Endothelial cell of umbilical vein (primary cell): ENCODE data around the gene HOXD3. TPM values are rescaled to one million over a fixed set of nuclear protein-coding genes. Genes with fewer than 3 reads are reported as not detected.

Experiments used
- BruUV-seq: library from RNA; stranded (reverse); fragments of 400-500 nt; replicated peaks from 2 replicates; lab custom pipeline; 2021; lab: Mats Ljungman, UMichigan
- CTCF ChIA-PET: fragments of 300-600, 350-600 bp; sonication (Branson Sonifier 250); formaldehyde crosslinking; loops from one replicate; lab custom pipeline; 2021; ENCODE audit warnings: antibody characterized with exemption, inconsistent platforms; lab: Charles Lee
- POLR2A ChIA-PET: fragments of 300-600, 350-600 bp; sonication (Branson Sonifier 250); formaldehyde crosslinking; loops from one replicate; lab custom pipeline; 2021; ENCODE audit warnings: antibody characterized with exemption, inconsistent platforms; lab: Charles Lee
- DNase-seq: peaks from one replicate; pipeline ENCODE4 v3.0.0-alpha.2; 2011; ENCODE audit warnings: low read depth, low spot score
- FAIRE-seq: peaks from 2 replicates; lab custom pipeline; 2011; peaks lifted over from hg19 to GRCh38; lab: Jason Lieb, UNC
- H2AFZ ChIP-seq: 2 replicates; pipeline ENCODE4 v1.6.0; 2012; ENCODE audit warnings: low read depth, low read length, control low read depth, inconsistent platforms
- H3K27ac ChIP-seq: 2 replicates; pipeline ENCODE4 v1.5.1; 2011; ENCODE audit warnings: low read depth, mild to moderate bottlenecking, control low read depth, low read length, moderate library complexity; ENCODE audit not compliant: insufficient read depth
- H3K27me3 ChIP-seq, 2 experiments: 2 replicates each; pipeline versions ENCODE4 v1.6.0 to v1.6.1; 2011; ENCODE audit warnings: low read length in 2 of 2, mixed read lengths in 1 of 2; ENCODE audit not compliant: control insufficient read depth in 2 of 2, insufficient read depth in 2 of 2
- H3K36me3 ChIP-seq, 2 experiments: 2 replicates in 1 of 2; 3 replicates in 1 of 2; pipeline ENCODE4 v1.5.1; 2011; ENCODE audit warnings: low read length in 2 of 2, mild to moderate bottlenecking in 1 of 2, moderate library complexity in 1 of 2; ENCODE audit not compliant: control insufficient read depth in 2 of 2, insufficient read depth in 2 of 2; ENCODE audit errors: extremely low read depth in 1 of 2
- H3K4me1 ChIP-seq: 3 replicates; pipeline ENCODE4 v1.5.1; 2011; ENCODE audit warnings: mild to moderate bottlenecking, low read length; ENCODE audit not compliant: control insufficient read depth, insufficient read depth; ENCODE audit errors: extremely low read depth
- H3K4me2 ChIP-seq: 2 replicates; pipeline ENCODE4 v1.6.1; 2011; ENCODE audit warnings: low read length, control low read depth, mixed read lengths; ENCODE audit not compliant: insufficient read depth
- H3K4me3 ChIP-seq, 3 experiments: fragments of 200-600 bp in 1 of 3; sonication (generic), shearing (Covaris generic) in 1 of 3; replicated peaks in 1 of 3; 2 replicates each; pipeline ENCODE4 v1.5.1; 2011 to 2016; ENCODE audit warnings: control low read depth in 3 of 3, low read length in 3 of 3, mild to moderate bottlenecking in 2 of 3, inconsistent platforms in 1 of 3, low read depth in 1 of 3, moderate library complexity in 1 of 3; ENCODE audit not compliant: insufficient read depth in 1 of 3
- H3K79me2 ChIP-seq: 2 replicates; pipeline ENCODE4 v1.6.0; 2012; ENCODE audit warnings: low read length, inconsistent platforms; ENCODE audit not compliant: control insufficient read depth, insufficient read depth
- H3K9ac ChIP-seq: replicated peaks from 2 replicates; pipeline ENCODE3; 2011; ENCODE audit warnings: low read length, control low read depth; ENCODE audit not compliant: insufficient read depth; ENCODE audit errors: extremely low read depth
- H3K9me1 ChIP-seq: replicated peaks from 3 replicates; pipeline ENCODE4 v1.6.0; 2011; ENCODE audit warnings: mild to moderate bottlenecking, low read length; ENCODE audit not compliant: control insufficient read depth, insufficient read depth; ENCODE audit errors: extremely low read depth
- H3K9me3 ChIP-seq: replicated peaks from 2 replicates; pipeline ENCODE4 v1.5.1; 2012; ENCODE audit warnings: low read length, inconsistent platforms; ENCODE audit not compliant: control insufficient read depth, insufficient read depth
- H4K20me1 ChIP-seq: replicated peaks from 2 replicates; pipeline ENCODE3; 2011; ENCODE audit warnings: mild to moderate bottlenecking, low read length; ENCODE audit not compliant: control insufficient read depth, insufficient read depth; ENCODE audit errors: extremely low read depth
- EZH2 ChIP-seq: IDR thresholded peaks from 2 replicates; pipeline ENCODE4 v1.6.1; 2012; ENCODE audit warnings: borderline replicate concordance, low read depth, mild to moderate bottlenecking, moderate library complexity, low read length, inconsistent platforms; ENCODE audit not compliant: severe bottlenecking
- FOS ChIP-seq: IDR thresholded peaks from 2 replicates; pipeline ENCODE4 v1.6.1; 2011; ENCODE audit warnings: mild to moderate bottlenecking, low read length, moderate library complexity, borderline replicate concordance; ENCODE audit not compliant: insufficient read depth
- GATA2 ChIP-seq: IDR thresholded peaks from 2 replicates; pipeline ENCODE4 v1.7.0; 2011; ENCODE audit warnings: low read depth, mild to moderate bottlenecking, moderate library complexity, mixed read lengths, low read length; ENCODE audit not compliant: insufficient read length, insufficient read depth
- JUN ChIP-seq: IDR thresholded peaks from 2 replicates; pipeline ENCODE4 v1.6.1; 2011; ENCODE audit warnings: borderline replicate concordance, low read depth; ENCODE audit not compliant: insufficient read length, insufficient read depth
- MYC ChIP-seq: IDR thresholded peaks from one replicate; pipeline ENCODE4 v1.6.1; 2011; ENCODE audit warnings: mild to moderate bottlenecking, low read depth, low read length
- POLR2A ChIP-seq: IDR thresholded peaks from 2 replicates; pipeline ENCODE4 v1.6.1; 2012; ENCODE audit warnings: low read depth, mild to moderate bottlenecking, control low read depth, low read length
- POLR2AphosphoS5 ChIP-seq: IDR thresholded peaks from 2 replicates; pipeline ENCODE4 v1.6.1; 2012; ENCODE audit warnings: low read depth, mild to moderate bottlenecking, control low read depth, low read length, moderate library complexity; ENCODE audit not compliant: insufficient read depth
- dilution Hi-C: fragments of 300-500 bp; cut with MboI; formaldehyde crosslinking; loops from one replicate; pipeline ENCODE4 v1.15.0; 2019; ENCODE audit warnings: low sequenced_read_pairs; ENCODE audit not compliant: extremely low pct_ligation_motif_present
- intact Hi-C: fragments of 100-400 bp; cut with micrococcal nuclease; formaldehyde crosslinking; loops from one replicate; pipeline ENCODE4 v1.10.0; 2022
- polyA plus RNA-seq, 4 experiments: library from polyadenylated mRNA; depleted of rRNA in 3 of 4; stranded (reverse) in 3 of 4; unstranded in 1 of 4; fragments of >200 nt; gene quantifications; 2 replicates each; pipeline versions ENCODE4 v1.2.1 to v1.2.3, GENCODE V29; 2011 to 2012; ENCODE audit warnings: missing spikeins in 1 of 4
- total RNA-seq: library from RNA; stranded (reverse); gene quantifications from 2 replicates; pipeline ENCODE4 v1.2.3, GENCODE V29; 2021
- TF ChIP-seq, protein P1 (sequence below): IDR thresholded peaks from 2 replicates; pipeline ENCODE4 v1.6.1; 2011; ENCODE audit not compliant: insufficient read depth, insufficient read length
- TF ChIP-seq, protein P2 (sequence below), 2 donors: IDR thresholded peaks; 1 replicate in 1 of 2; 2 replicates in 1 of 2; pipeline ENCODE4 v1.5.1; 2011; ENCODE audit warnings: low read length in 2 of 2, mild to moderate bottlenecking in 2 of 2, moderate library complexity in 2 of 2, control low read depth in 1 of 2, inconsistent platforms in 1 of 2, low read depth in 1 of 2; ENCODE audit not compliant: insufficient read depth in 1 of 2; ENCODE audit errors: extremely low read depth in 1 of 2

The HOXD3 gene
- total and polyA plus RNA-seq, 2 donors (not counting 3 experiments of a cell fraction or from before 2014, with no cell fraction given) = 2.9 to 20.9 TPM

DNA sequence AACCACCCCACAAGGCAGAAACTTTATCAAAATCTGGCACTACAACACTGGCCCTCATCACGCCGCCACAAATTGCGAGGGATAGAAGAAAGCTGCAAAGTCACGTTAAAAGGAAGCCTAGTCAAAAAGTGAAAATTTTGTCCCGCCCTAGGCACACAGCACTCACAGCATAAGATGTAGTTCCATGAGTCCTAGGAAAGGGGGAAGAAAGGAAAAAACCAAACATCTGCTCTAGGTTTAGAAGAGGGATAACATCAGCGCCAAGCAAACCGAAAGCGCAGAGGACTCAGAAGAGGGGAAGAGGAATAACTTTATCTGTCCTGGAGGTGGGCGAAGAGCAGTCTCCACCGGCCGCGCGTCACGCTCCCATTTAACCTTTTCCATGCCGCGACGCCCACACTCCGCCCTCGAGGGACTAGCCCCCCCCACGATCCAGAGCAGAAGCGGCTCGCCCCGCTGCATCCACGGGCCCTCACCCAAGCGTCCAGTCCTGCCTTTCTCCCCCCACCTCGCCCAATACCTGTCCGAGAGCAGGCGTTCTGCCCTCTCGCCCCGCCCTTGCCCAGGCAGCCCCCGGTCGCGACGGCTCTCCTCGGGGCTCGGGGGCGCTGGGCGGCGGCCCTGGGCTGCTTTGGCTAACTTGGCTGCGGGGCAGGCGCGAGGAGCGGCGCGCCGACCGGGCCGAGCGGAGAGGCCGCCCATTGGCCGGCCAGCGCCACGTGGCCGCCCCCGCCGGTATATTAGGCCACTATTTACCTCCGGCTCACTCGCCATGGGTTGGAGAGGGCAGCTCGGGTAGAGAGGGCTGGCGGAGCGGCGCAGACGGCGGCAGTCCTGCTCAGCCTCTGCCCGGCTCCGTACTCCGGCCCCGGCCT is 31.0 kb downstream of the HOXD3 start, which contains the start of gene HOXD1:
TSS of gene HOXD1 (plus strand) at position 770 of the 875 bp plus-strand sequence. CDS start 134 bp downstream, outside the sequence.
- Histone ChIP-seq H3K4me1 (peaks cover 33% of the 10 kb centered on the region), H2AFZ (peak within 1 kb of the TSS; percentile 95), H3K79me2 (peaks cover 4% of the 10 kb centered on the region), H3K27ac (peak within 1 kb of the TSS; percentile 74), H3K27me3 (no peaks in the 10 kb centered on the region), H3K9me3 (no peaks in the 10 kb centered on the region), H3K4me3 (peak within 1 kb of the TSS; percentile 86 to 96 (median 93)), H3K9ac (peak within 1 kb of the TSS; percentile 78), H3K4me2 (peak within 1 kb of the TSS; percentile 98), H4K20me1 (no peaks in the 10 kb centered on the region), H3K9me1 (no peaks in the 10 kb centered on the region), H3K36me3 (no peaks in the 10 kb centered on the region)
- CTCF ChIA-PET = interaction anchor here (0.7 to 6.6 kb wide), 15 partner anchors 9 to 450 kb away, joined by 3 to 59 read pairs (median 4); no protein-coding TSS in a partner anchor
- POLR2A ChIA-PET = interaction anchor here (0.9 to 1.1 kb wide), 3 partner anchors 9 to 20 kb away, joined by 6 to 15 read pairs (median 7); no protein-coding TSS in a partner anchor
- FAIRE-seq (peak; percentile 53), DNase-seq (peak; percentile 83)
- dilution Hi-C loops = no loop called here
- intact Hi-C loops = loop anchor here (1.0 to 5.0 kb wide), 8 partner anchors 10 to 464 kb away; no protein-coding TSS in a partner anchor
- BruUV-seq = no TSS peak
- TF ChIP-seq EZH2 (no peak), GATA2 (no peak), POLR2A (peak; percentile 86), MYC (no peak), JUN (no peak), FOS (no peak), POLR2AphosphoS5 (peak; percentile 87)
- TF ChIP-seq, protein P1, sequence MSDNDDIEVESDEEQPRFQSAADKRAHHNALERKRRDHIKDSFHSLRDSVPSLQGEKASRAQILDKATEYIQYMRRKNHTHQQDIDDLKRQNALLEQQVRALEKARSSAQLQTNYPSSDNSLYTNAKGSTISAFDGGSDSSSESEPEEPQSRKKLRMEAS = peak; percentile 95
- TF ChIP-seq, protein P2, sequence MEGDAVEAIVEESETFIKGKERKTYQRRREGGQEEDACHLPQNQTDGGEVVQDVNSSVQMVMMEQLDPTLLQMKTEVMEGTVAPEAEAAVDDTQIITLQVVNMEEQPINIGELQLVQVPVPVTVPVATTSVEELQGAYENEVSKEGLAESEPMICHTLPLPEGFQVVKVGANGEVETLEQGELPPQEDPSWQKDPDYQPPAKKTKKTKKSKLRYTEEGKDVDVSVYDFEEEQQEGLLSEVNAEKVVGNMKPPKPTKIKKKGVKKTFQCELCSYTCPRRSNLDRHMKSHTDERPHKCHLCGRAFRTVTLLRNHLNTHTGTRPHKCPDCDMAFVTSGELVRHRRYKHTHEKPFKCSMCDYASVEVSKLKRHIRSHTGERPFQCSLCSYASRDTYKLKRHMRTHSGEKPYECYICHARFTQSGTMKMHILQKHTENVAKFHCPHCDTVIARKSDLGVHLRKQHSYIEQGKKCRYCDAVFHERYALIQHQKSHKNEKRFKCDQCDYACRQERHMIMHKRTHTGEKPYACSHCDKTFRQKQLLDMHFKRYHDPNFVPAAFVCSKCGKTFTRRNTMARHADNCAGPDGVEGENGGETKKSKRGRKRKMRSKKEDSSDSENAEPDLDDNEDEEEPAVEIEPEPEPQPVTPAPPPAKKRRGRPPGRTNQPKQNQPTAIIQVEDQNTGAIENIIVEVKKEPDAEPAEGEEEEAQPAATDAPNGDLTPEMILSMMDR (IDR thresholded peaks at IDR 0.05; ENCODE audit: extremely low read depth in 1 of 2, insufficient read depth in 1 of 2, low read depth in 1 of 2, low read length in 2 of 2) = no peak
